K562 (cell line): Measurements from ENCODE around the gene SLC37A3.

ENCODE experiments used
- E2F8 ChIP-seq: fragments of 450-650 bp; IDR thresholded peaks from 2 replicates; pipeline ENCODE4 v1.7.1; 2018; ENCODE audit warnings: mild to moderate bottlenecking, low read depth; ENCODE audit not compliant: partially characterized antibody
- FOXK2 ChIP-seq, 2 experiments: fragments of 450-650 bp; IDR thresholded peaks in 1 of 2; conservative IDR thresholded peaks in 1 of 2; 2 replicates each; pipeline ENCODE4 v1.6.1; 2016; ENCODE audit warnings: low read depth in 2 of 2, mild to moderate bottlenecking in 1 of 2
- NBN ChIP-seq: fragments of 450-650 bp; IDR thresholded peaks from 2 replicates; pipeline ENCODE4 v1.6.1; 2016; ENCODE audit warnings: low read depth, mild to moderate bottlenecking
- SMC3 ChIP-seq: conservative IDR thresholded peaks from 2 replicates; pipeline ENCODE4 v1.6.1; 2011; ENCODE audit warnings: low read depth, low read length, improper control_type of control experiment; ENCODE audit not compliant: insufficient read depth
- ZNF3 ChIP-seq: fragments of 250-450 bp; sonication (Bioruptor Pico); IDR thresholded peaks from 2 replicates; pipeline ENCODE4 v1.5.0; 2021; ENCODE audit warnings: mild to moderate bottlenecking, moderate library complexity
- ZNF408 ChIP-seq: fragments of 250-450 bp; sonication (Bioruptor Pico); IDR thresholded peaks from 2 replicates; pipeline ENCODE4 v1.4.0; 2020; ENCODE audit warnings: low read depth, mild to moderate bottlenecking, moderate library complexity
- TF ChIP-seq, protein P1 (sequence below): fragments of 450-650 bp; IDR thresholded peaks from 2 replicates; pipeline ENCODE4 v1.6.1; 2016; ENCODE audit warnings: antibody characterized with exemption

DNA sequence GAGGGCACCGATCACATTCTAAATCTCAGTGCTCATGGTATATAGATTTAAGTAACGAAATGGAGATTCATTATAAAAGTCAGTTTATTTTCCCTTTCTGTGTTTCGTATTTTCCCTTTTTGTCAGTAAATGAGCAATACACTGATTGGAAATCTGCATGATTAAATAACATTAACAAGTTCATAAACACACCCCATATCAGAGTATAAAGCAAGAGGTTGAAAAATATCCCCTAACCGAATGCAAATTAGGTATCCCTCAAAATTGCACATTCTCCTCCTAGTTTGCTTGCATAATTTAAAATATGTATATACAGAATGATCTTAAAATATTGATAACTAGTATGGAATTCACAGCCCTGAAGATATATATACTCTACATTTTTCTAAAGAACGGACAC is 64.6 kb downstream of the SLC37A3 start:
- TF ChIP-seq ZNF3 (CRISPR knock-in tag) (no peak), SMC3 (no peak), FOXK2 (conservative IDR thresholded peaks at IDR 0.05 in 1 of 2, IDR thresholded peaks at IDR 0.05 in 1 of 2; ENCODE audit: low read depth in 2 of 2) (no peak), NBN (no peak), E2F8 (no peak), ZNF408 (CRISPR knock-in tag) (no peak)
- TF ChIP-seq, protein P1, sequence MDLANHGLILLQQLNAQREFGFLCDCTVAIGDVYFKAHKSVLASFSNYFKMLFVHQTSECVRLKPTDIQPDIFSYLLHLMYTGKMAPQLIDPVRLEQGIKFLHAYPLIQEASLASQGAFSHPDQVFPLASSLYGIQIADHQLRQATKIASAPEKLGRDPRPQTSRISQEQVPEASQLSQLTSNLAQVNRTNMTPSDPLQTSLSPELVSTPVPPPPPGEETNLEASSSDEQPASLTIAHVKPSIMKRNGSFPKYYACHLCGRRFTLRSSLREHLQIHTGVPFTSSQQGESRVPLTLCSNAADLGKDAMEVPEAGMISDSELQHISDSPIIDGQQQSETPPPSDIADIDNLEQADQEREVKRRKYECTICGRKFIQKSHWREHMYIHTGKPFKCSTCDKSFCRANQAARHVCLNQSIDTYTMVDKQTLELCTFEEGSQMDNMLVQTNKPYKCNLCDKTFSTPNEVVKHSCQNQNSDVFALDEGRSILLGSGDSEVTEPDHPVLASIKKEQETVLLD, result no peak
